22Rv1 (cell line): ENCODE measurements around the gene XRN2.

Experiments used
- ZFX ChIP-seq: fragments of 450-650 bp; IDR thresholded peaks from 2 replicates; pipeline ENCODE4 v1.6.1; 2017; ENCODE audit warnings: antibody characterized with exemption, borderline replicate concordance
- TF ChIP-seq, protein P1 (sequence below): fragments of 450-650 bp; IDR thresholded peaks from 2 replicates; pipeline ENCODE4 v1.5.1; 2017; ENCODE audit warnings: mild to moderate bottlenecking

- TF ChIP-seq, protein P1, sequence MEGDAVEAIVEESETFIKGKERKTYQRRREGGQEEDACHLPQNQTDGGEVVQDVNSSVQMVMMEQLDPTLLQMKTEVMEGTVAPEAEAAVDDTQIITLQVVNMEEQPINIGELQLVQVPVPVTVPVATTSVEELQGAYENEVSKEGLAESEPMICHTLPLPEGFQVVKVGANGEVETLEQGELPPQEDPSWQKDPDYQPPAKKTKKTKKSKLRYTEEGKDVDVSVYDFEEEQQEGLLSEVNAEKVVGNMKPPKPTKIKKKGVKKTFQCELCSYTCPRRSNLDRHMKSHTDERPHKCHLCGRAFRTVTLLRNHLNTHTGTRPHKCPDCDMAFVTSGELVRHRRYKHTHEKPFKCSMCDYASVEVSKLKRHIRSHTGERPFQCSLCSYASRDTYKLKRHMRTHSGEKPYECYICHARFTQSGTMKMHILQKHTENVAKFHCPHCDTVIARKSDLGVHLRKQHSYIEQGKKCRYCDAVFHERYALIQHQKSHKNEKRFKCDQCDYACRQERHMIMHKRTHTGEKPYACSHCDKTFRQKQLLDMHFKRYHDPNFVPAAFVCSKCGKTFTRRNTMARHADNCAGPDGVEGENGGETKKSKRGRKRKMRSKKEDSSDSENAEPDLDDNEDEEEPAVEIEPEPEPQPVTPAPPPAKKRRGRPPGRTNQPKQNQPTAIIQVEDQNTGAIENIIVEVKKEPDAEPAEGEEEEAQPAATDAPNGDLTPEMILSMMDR: no peak
- TF ChIP-seq ZFX: no peak
Observed at GRCh38 chr20:21411725-21412124, 108.6 kb downstream of the XRN2 start.
